B cell (primary cell): ENCODE data around the gene FKRP.

Experiments
- EZH2 ChIP-seq: IDR thresholded peaks from 2 replicates; pipeline ENCODE4 v1.6.1; 2012; ENCODE audit warnings: borderline replicate concordance, low read depth, mild to moderate bottlenecking, moderate library complexity, low read length; ENCODE audit not compliant: insufficient read depth, poor library complexity, severe bottlenecking
- TF ChIP-seq, protein P1 (sequence below): fragments of 200-600 bp; IDR thresholded peaks from one replicate; pipeline ENCODE4 v1.8.0; 2022; ENCODE audit warnings: antibody characterized with exemption, mild to moderate bottlenecking

DNA sequence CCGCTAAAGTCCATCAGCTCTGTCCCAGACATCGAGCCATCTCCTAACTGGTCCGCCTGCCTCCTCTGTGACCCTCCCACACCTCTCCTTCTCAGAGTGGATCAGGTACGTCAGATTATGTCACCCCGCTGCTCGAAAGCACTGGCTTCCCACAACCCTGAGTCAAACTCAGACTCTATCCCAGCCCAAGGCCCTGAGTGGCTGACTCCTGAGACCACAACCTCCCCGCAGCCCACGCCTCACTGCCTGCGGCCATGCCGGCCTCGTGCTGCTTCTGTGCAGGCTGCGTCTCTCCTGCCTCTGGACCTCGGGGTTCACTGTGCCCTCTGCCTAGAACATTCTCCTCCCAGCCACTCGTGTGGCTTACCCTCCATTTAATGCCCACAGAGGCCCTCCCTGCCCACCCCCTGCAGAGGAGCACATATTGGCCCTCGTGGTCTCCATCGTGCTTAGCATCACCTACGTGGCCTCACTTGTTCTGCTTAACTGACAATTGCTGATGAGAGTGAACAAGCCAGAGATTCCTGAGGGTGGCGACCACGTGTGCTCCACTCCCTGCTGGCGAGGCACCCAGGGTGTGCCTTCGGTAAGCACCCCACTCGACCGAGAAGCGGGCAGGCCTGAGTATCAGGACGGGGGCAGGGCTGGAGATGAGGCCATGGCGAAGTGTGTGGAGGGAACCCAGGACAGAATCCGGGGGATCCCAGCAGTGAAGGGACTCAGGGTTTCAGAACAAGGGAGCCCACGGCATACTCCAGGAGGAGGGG lies 13.5 kb upstream of the FKRP start:
- TF ChIP-seq, protein P1, sequence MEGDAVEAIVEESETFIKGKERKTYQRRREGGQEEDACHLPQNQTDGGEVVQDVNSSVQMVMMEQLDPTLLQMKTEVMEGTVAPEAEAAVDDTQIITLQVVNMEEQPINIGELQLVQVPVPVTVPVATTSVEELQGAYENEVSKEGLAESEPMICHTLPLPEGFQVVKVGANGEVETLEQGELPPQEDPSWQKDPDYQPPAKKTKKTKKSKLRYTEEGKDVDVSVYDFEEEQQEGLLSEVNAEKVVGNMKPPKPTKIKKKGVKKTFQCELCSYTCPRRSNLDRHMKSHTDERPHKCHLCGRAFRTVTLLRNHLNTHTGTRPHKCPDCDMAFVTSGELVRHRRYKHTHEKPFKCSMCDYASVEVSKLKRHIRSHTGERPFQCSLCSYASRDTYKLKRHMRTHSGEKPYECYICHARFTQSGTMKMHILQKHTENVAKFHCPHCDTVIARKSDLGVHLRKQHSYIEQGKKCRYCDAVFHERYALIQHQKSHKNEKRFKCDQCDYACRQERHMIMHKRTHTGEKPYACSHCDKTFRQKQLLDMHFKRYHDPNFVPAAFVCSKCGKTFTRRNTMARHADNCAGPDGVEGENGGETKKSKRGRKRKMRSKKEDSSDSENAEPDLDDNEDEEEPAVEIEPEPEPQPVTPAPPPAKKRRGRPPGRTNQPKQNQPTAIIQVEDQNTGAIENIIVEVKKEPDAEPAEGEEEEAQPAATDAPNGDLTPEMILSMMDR = no peak
- TF ChIP-seq EZH2 = no peak
